ENCODE measurements around the gene BANF1.
A peak's percentile ranks its signal among the peaks of the same experiment; 100 is the strongest.

BANF1 gene

DNA sequence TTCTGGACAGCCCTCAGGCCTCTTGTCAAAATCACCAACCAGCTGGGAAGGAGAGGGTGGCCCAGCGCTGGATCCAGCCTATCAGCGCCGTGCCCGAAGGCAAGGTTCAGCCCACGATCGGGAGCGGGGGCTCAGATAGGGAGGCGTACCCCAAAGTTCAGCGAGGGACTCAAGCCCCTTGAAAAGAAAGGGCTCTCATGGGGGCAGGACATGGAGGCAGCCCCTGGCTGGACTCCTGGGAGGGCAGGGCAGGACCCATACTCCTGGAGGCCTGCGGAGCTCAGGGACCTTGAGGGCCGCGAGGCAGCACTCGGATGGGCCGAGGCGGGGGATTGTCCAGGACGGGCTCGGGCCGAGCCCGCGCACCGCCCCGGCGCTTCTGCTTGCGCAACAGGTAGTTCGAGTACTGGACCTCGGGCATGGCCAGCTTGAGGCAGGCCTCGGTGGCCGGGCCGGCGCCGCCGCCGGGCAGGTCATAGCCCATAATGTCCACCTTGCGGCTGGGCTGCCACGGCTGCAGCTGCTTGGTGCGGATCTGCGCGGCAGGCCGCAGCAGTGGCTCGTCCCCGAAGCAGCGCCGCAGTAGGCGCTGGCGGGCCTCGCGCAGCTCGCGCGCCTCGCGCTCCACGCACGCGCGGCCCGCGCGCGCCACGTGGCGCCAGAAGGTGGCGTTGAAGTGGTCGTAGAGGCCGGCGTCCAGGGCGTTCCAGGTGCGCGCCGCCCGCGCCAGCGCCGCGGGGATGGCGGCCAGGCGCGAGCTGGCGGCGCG is 40.1 kb downstream of the BANF1 start:
- DNase-seq: no peak

- DNase-seq: no peak
These were observed 40.9 kb downstream of the BANF1 start for GRCh38 chr11:66042996-66043906.

DNA sequence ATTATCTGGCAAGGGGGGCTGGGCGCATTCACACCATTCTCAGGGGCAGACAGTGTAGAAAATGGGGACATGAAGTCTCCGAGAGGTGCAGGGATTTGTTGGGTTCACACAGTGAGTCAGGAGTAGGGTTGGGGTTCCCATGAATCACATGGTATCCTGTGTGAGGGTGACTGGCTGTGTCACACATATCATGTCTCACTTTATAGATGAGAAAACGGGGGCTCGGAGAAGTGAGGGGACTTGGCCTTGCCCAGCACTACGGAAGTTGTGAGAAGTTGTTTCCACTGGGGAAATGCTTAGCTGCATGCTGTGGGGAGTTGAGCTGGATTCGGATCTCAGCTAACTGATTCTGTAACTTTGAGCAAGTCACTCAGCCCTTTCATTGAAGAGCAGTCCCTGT is 42.5 kb downstream of the BANF1 start:
- no peak for DNase-seq

DNA sequence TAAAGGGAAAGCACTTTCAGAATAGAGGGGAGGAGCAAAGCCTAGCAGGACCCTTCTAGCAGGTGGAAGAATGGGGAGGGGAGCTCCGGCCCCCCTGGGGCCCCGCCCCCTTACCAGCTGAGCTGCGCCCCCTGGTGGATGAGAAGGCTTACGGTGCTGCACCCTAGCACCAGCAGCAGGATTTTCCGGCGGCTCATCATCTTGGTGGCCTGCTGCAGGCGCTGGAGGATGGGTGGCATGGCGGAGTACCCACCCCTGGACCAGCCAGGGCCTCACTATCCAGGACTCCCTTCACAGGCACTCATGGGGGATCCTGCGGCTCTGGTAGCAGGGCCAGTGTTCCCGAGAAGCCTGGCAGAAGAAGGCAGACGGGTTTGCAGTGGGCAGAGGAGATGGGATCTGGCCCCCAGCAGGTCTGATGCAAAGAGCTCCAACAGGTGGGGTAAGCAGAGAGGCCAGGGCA is 42.9 kb downstream of the BANF1 start:
- DNase-seq: peak; percentile 14

DNA sequence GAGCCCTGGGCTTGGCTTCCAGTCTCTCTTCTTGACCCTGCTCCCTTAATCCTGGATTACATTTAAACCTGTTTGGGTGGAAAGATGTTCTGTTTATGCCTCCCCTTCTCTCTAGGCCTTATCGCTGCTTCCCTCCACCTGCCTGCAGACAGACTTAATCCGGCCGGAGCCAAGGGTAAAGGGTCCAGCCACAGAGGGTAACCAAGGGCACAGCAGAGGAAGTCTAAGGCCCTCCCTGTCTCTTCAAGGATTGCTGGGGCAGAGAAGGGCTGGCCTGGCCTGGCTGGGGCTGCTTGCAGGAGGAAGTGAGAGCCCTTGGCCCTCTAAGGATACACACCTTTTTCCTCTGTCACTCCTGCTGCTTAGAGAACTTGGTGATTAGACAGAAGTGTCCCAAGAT is 44.6 kb downstream of the BANF1 start:
- no peak for DNase-seq

DNA sequence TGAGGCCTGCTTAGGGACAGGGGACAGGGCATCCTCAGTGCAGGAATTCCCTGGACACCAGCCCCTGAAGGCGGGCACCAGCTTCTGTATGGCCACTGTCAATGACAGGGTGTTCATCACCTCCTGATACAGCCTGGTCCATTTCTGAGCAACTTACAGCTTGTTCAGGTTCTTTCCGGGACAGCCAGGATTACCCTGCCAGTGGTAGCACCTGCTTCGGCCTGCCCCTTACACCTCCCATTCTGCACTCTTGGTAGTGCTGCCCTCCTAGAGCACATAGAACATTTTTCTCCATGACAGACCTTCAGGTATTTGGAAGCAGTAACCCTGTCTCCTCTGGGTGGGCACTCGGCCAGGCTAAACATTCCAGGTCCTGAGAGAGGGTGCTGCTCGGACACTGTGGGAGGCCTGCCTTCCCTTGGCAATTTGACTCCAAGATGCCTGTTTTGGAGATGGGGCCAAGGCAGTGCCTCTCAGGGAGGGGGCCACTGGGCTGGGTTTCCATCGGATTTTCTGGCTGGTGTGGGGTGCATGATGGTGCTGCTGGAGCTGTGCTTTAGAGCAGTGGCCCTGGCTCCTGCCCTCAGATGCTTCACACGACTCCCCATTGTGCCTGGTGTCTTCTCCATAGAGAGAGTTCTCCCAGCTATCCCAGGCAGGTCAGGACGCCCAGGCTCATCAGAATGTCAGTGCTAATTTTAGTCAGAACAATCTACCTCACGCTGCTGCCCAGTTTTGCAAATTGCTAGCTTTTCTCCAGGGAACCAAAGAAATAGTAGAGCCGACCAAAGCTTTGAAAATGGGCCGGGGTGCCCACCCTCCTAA is 45.5 kb downstream of the BANF1 start:
- no peak for DNase-seq

DNA sequence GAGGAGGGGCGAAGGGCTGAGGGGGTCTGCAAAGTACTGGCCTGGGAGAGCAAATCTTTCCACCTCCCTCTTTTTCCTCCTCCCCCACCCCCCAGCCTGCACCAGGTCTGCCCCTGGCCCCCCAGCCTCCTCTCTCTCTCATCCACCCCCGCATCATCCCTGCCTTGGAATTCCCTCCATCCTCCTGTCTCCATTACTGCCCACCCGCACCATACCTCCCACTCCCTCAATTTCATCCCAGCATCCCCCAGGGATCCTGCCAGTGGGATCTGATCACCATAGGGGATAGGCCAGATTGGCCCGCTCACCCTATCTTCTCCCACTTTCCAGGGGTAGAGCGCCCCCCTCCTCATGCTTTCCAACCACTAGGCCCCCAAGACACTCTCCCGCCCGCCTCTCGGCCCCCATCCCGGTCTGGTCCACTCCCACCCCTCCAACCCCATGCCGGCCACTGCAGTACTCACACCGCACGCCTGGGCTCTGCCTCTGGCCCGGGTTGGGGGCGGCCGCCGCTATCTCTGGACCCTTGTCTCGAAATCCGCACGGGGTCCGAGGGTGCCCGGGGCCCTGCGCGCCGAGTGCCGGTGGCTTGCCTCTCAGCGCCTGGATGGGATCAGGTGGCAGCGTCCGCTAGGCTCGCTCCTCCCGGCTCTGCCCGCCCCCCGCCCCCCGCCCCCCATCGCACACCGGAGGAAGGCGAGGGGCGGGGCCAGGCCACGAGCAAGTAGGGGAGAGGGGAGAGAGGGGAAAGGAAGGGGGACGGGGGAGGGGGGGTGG is 46.4 kb downstream of the BANF1 start, which contains the start of gene GAL3ST3:
Gene GAL3ST3 (minus strand): TSS at position 615 of the 777 bp plus-strand sequence. CDS start 3,746 bp downstream, outside the sequence.
- DNase-seq: no peak

GRCh38 chr11:66050581-66051231 is 48.4 kb downstream of the BANF1 start:
- DNase-seq: no peak

DNA sequence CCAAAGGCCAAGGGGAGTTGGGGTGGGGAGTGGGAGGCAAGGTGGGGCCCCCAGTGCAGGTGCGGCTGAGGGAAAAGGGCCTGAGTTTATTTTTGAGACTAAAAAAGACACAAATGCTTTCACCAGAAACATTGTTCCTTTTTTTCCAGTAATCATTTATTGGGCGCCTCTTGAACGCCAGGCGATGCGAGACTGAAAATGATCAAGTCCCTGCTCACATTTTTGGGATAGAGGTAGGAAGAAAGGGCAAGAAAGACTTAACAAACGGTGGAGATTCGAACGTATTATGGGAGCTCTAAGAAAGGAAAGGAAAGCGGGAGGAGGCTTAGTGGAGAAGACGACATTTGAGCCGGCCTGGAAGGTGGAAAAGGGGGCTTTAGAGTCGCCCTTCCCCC is 49.1 kb downstream of the BANF1 start:
- no peak for DNase-seq

- peak; percentile 91 for DNase-seq
These were observed 49.7 kb downstream of the BANF1 start, which contains the start of gene SF3B2 for GRCh38 chr11:66051766-66052663. TSS of gene SF3B2 (plus strand) at chr11:66052364. CDS start at chr11:66052385, 21 bp downstream.

DNA sequence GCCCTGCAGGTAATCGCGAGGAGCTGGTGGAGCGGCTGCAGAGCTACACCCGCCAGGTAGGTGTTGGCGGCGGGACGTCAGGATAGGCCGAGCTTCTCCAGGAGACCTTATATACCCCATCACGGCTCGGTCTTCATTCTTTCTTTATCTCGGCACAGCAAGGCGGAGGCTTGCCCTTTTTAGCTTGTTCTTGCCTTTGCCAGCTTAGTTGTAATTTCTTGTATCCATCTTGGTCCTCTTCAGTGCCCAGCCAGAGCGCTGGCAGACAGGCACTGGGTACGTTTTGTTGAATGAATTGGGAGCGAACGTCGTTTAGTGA is 50.3 kb downstream of the BANF1 start:
- DNase-seq: no peak
